ENCODE results near the gene LMBR1L.

DNA sequence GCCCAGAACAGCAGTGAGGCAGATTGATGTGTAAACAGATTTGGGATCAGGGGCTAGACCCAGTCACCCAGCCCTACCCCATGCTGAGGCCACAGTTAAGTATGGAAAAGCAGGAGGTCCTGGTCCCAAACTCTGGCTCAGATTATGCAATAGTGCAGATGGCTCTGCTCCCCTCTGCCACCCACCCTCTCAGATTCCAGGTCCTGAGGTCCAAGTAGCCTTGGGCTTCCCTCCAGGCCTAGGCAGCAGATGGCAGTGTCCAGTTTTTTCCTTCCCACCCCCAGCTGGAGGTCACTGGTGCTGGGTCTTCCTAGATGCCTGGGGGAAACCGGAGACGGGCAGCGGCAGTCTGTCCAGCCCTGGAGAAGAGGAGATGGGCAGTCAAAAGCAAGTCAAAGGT, 13.3 kb downstream of the LMBR1L start:
- TF ChIP-seq CTCF (conservative IDR thresholded peaks at IDR 0.05; ENCODE audit: low read length) (no peak), EZH2phosphoT487 (IDR thresholded peaks at IDR 0.05; ENCODE audit: borderline replicate concordance) (no peak)

Measured in Loucy (cell line).